Measurements from ENCODE around the gene PCBP3. TPM values are rescaled to one million over a fixed set of nuclear protein-coding genes. Genes with fewer than 3 reads are reported as not detected.

The PCBP3 gene
- total and polyA plus RNA-seq, 2 of the 8 experiments (the other 6 are each of a cell fraction or from before 2014, with no cell fraction given), result 3.5 to 6.3 TPM

DNA sequence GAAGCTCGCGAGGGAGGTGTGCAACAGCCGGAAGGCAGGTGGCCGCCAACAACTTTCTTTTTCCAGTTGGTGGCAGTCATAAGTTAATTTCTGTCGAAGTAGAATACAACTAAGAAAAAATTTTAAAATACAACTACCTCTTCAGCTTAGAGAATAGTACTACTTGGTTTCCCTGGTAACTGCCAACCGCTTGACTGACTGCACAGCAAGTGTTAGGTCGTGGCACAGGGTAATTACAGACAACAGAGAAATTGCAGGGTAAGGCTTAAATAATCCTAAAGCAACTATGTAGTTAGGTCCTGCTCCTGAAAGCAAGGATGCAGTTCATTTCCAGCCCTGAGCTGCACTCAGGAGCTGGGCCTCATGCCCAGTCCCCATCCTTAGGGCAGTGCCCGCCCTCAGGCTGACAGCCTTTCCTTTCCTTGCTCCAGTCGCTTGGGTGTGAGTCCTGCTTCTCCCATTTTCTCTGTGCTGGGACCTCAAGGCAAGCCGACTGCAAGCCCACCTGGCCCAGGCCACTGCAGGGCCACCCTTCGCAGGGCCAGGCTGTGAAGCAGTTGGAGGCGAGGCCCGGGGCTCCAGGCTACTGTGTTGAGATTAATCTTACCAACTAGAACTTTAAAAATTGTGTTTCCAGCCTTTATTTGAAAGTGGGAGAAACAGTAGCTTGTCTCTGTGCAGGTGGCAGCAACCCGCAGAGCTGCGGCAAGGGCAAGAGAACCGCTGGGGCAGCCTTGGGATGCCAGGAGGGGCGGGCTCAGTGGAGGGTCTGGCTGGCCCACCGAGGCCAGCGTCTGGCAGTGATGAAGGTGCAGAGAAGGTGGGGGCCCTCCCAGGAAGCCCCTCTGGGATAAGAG lies 148.3 kb downstream of the PCBP3 start (continued):
- TF ChIP-seq, protein P1, sequence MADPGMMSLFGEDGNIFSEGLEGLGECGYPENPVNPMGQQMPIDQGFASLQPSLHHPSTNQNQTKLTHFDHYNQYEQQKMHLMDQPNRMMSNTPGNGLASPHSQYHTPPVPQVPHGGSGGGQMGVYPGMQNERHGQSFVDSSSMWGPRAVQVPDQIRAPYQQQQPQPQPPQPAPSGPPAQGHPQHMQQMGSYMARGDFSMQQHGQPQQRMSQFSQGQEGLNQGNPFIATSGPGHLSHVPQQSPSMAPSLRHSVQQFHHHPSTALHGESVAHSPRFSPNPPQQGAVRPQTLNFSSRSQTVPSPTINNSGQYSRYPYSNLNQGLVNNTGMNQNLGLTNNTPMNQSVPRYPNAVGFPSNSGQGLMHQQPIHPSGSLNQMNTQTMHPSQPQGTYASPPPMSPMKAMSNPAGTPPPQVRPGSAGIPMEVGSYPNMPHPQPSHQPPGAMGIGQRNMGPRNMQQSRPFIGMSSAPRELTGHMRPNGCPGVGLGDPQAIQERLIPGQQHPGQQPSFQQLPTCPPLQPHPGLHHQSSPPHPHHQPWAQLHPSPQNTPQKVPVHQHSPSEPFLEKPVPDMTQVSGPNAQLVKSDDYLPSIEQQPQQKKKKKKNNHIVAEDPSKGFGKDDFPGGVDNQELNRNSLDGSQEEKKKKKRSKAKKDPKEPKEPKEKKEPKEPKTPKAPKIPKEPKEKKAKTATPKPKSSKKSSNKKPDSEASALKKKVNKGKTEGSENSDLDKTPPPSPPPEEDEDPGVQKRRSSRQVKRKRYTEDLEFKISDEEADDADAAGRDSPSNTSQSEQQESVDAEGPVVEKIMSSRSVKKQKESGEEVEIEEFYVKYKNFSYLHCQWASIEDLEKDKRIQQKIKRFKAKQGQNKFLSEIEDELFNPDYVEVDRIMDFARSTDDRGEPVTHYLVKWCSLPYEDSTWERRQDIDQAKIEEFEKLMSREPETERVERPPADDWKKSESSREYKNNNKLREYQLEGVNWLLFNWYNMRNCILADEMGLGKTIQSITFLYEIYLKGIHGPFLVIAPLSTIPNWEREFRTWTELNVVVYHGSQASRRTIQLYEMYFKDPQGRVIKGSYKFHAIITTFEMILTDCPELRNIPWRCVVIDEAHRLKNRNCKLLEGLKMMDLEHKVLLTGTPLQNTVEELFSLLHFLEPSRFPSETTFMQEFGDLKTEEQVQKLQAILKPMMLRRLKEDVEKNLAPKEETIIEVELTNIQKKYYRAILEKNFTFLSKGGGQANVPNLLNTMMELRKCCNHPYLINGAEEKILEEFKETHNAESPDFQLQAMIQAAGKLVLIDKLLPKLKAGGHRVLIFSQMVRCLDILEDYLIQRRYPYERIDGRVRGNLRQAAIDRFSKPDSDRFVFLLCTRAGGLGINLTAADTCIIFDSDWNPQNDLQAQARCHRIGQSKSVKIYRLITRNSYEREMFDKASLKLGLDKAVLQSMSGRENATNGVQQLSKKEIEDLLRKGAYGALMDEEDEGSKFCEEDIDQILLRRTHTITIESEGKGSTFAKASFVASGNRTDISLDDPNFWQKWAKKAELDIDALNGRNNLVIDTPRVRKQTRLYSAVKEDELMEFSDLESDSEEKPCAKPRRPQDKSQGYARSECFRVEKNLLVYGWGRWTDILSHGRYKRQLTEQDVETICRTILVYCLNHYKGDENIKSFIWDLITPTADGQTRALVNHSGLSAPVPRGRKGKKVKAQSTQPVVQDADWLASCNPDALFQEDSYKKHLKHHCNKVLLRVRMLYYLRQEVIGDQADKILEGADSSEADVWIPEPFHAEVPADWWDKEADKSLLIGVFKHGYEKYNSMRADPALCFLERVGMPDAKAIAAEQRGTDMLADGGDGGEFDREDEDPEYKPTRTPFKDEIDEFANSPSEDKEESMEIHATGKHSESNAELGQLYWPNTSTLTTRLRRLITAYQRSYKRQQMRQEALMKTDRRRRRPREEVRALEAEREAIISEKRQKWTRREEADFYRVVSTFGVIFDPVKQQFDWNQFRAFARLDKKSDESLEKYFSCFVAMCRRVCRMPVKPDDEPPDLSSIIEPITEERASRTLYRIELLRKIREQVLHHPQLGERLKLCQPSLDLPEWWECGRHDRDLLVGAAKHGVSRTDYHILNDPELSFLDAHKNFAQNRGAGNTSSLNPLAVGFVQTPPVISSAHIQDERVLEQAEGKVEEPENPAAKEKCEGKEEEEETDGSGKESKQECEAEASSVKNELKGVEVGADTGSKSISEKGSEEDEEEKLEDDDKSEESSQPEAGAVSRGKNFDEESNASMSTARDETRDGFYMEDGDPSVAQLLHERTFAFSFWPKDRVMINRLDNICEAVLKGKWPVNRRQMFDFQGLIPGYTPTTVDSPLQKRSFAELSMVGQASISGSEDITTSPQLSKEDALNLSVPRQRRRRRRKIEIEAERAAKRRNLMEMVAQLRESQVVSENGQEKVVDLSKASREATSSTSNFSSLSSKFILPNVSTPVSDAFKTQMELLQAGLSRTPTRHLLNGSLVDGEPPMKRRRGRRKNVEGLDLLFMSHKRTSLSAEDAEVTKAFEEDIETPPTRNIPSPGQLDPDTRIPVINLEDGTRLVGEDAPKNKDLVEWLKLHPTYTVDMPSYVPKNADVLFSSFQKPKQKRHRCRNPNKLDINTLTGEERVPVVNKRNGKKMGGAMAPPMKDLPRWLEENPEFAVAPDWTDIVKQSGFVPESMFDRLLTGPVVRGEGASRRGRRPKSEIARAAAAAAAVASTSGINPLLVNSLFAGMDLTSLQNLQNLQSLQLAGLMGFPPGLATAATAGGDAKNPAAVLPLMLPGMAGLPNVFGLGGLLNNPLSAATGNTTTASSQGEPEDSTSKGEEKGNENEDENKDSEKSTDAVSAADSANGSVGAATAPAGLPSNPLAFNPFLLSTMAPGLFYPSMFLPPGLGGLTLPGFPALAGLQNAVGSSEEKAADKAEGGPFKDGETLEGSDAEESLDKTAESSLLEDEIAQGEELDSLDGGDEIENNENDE (IDR thresholded peaks at IDR 0.05; ENCODE audit: insufficient replicate concordance, low read length), result no peak
- no peak for TF ChIP-seq SIX5 (IDR thresholded peaks at IDR 0.05; ENCODE audit: low read depth, low read length)
- TF ChIP-seq, protein P2, sequence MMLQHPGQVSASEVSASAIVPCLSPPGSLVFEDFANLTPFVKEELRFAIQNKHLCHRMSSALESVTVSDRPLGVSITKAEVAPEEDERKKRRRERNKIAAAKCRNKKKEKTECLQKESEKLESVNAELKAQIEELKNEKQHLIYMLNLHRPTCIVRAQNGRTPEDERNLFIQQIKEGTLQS (IDR thresholded peaks at IDR 0.05; ENCODE audit: insufficient read depth, low read depth, low read length), result no peak
- no peak for TF ChIP-seq RNF2 (IDR thresholded peaks at IDR 0.05; ENCODE audit: borderline replicate concordance, low read depth, low read length, missing control alignments, poor library complexity, severe bottlenecking)
- no peak for TF ChIP-seq HDAC2 (IDR thresholded peaks at IDR 0.05; ENCODE audit: borderline replicate concordance in 1 of 2, low read depth in 2 of 2, low read length in 2 of 2)
- no peak for TF ChIP-seq JUN (IDR thresholded peaks at IDR 0.05; ENCODE audit: low read depth, low read length)
- TF ChIP-seq, protein P3, sequence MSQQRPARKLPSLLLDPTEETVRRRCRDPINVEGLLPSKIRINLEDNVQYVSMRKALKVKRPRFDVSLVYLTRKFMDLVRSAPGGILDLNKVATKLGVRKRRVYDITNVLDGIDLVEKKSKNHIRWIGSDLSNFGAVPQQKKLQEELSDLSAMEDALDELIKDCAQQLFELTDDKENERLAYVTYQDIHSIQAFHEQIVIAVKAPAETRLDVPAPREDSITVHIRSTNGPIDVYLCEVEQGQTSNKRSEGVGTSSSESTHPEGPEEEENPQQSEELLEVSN (IDR thresholded peaks at IDR 0.05), result no peak
